ENCODE results near the gene OTOG. TPM values are rescaled to one million over a fixed set of nuclear protein-coding genes. Genes with fewer than 3 reads are reported as not detected.

The OTOG gene
- total and polyA plus RNA-seq, 2 donors (not counting 3 experiments of a cell fraction or from before 2014, with no cell fraction given) = not detected

- Histone ChIP-seq H3K36me3 (ENCODE audit: control insufficient read depth in 2 of 2, extremely low read depth in 1 of 2, insufficient read depth in 2 of 2, low read length in 2 of 2) (no peaks in the 10 kb centered on the region), H3K9me1 (replicated peaks; ENCODE audit: control insufficient read depth, extremely low read depth, insufficient read depth, low read length) (no peaks in the 10 kb centered on the region), H2AFZ (ENCODE audit: low read depth, low read length) (no peak overlapping the region), H3K4me1 (ENCODE audit: control insufficient read depth, extremely low read depth, insufficient read depth, low read length) (no peaks in the 10 kb centered on the region), H3K4me3 (replicated peaks in 1 of 3; ENCODE audit: insufficient read depth in 1 of 3, low read depth in 1 of 3, low read length in 3 of 3) (no peak overlapping the region), H3K4me2 (ENCODE audit: insufficient read depth, low read length) (no peak overlapping the region), H3K27ac (ENCODE audit: insufficient read depth, low read depth, low read length) (no peak overlapping the region), H3K79me2 (ENCODE audit: control insufficient read depth, insufficient read depth, low read length) (no peaks in the 10 kb centered on the region), H4K20me1 (replicated peaks; ENCODE audit: control insufficient read depth, extremely low read depth, insufficient read depth, low read length) (no peaks in the 10 kb centered on the region), H3K9me3 (replicated peaks; ENCODE audit: control insufficient read depth, insufficient read depth, low read length) (no peaks in the 10 kb centered on the region), H3K9ac (replicated peaks; ENCODE audit: extremely low read depth, insufficient read depth, low read length) (no peak overlapping the region), H3K27me3 (ENCODE audit: control insufficient read depth in 2 of 2, insufficient read depth in 2 of 2, low read length in 2 of 2) (peaks cover 0 to 4% of the 10 kb centered on the region in 2 experiments)
- intact Hi-C loops (cut with micrococcal nuclease) (no loop called here), dilution Hi-C loops (cut with MboI; ENCODE audit: extremely low pct_ligation_motif_present, low sequenced_read_pairs) (no loop called here)
- ChIA-PET CTCF (interaction anchor here (1.0 kb wide), 1 partner anchor 23 kb away, joined by 3 read pairs; no protein-coding TSS in a partner anchor), POLR2A (no interaction called here)
- FAIRE-seq = no peak
- no TSS peak for BruUV-seq (replicated peaks)
- DNase-seq (ENCODE audit: low read depth, low spot score) = no peak
- TF ChIP-seq POLR2A (IDR thresholded peaks at IDR 0.05; ENCODE audit: low read depth, low read length) (no peak), GATA2 (IDR thresholded peaks at IDR 0.05; ENCODE audit: insufficient read depth, insufficient read length, low read depth, low read length) (no peak), POLR2AphosphoS5 (IDR thresholded peaks at IDR 0.05; ENCODE audit: insufficient read depth, low read depth, low read length) (no peak), FOS (IDR thresholded peaks at IDR 0.05; ENCODE audit: borderline replicate concordance, insufficient read depth, low read length) (no peak), JUN (IDR thresholded peaks at IDR 0.05; ENCODE audit: borderline replicate concordance, insufficient read depth, insufficient read length, low read depth) (no peak), MAX (IDR thresholded peaks at IDR 0.05; ENCODE audit: insufficient read depth, insufficient read length) (no peak), MYC (IDR thresholded peaks at IDR 0.05; ENCODE audit: low read depth, low read length) (no peak), EZH2 (IDR thresholded peaks at IDR 0.05; ENCODE audit: borderline replicate concordance, low read depth, low read length, severe bottlenecking) (no peak), CTCF (IDR thresholded peaks at IDR 0.05; ENCODE audit: extremely low read depth in 1 of 2, insufficient read depth in 1 of 2, low read depth in 1 of 2, low read length in 2 of 2) (no peak)
Observed at GRCh38 chr11:17550450-17551346, 3.6 kb downstream of the OTOG start.

Data from endothelial cell of umbilical vein (primary cell).